H1 (cell line): ENCODE results near the gene NUDT3. TPM values are rescaled to one million over a fixed set of nuclear protein-coding genes. Genes with fewer than 3 reads are reported as not detected.
"Not testable (repeated sequence)": the region's sequence is repeated elsewhere in the genome, so short reads cannot be mapped to it uniquely, and the experiment has no call there.

Experiments used
- CTCF ChIA-PET: fragments of 300-600 bp; sonication (Branson Sonifier 250); formaldehyde crosslinking; loops from one replicate; lab custom pipeline; 2021; ENCODE audit not compliant: partially characterized antibody; lab: Charles Lee
- POLR2A ChIA-PET: fragments of 300-600 bp; sonication (Branson Sonifier 250); formaldehyde crosslinking; loops from one replicate; lab custom pipeline; 2021; ENCODE audit warnings: inconsistent platforms; ENCODE audit not compliant: partially characterized antibody; lab: Charles Lee
- DNase-seq, 2 experiments: peaks; one replicate each; pipeline versions ENCODE4 v3.0.0 to v3.0.0-alpha.2; 2010 to 2022; ENCODE audit warnings: low spot score in 2 of 2, low read depth in 1 of 2, mixed read lengths in 1 of 2
- FAIRE-seq: peaks from 2 replicates; lab custom pipeline; 2011; peaks lifted over from hg19 to GRCh38; lab: Jason Lieb, UNC
- H2AFZ ChIP-seq: 2 replicates; pipeline ENCODE4 v1.8.1; 2012; ENCODE audit warnings: low read length, inconsistent platforms
- H2AK5ac ChIP-seq: 2 replicates; pipeline ENCODE4 v1.6.1; 2013; ENCODE audit warnings: low read depth, low read length
- H2BK120ac ChIP-seq: replicated peaks from 2 replicates; pipeline ENCODE3; 2013; ENCODE audit warnings: low read depth, low read length, inconsistent platforms
- H2BK12ac ChIP-seq: 2 replicates; pipeline ENCODE4 v1.6.1; 2013; ENCODE audit warnings: low read depth, low read length
- H2BK15ac ChIP-seq: 2 replicates; pipeline ENCODE4 v1.6.1; 2013; ENCODE audit warnings: low read length
- H2BK20ac ChIP-seq: 2 replicates; pipeline ENCODE4 v1.6.1; 2013; ENCODE audit warnings: low read length
- H2BK5ac ChIP-seq: 2 replicates; pipeline ENCODE4 v1.6.1; 2013; ENCODE audit warnings: low read depth, low read length
- H3K14ac ChIP-seq: 2 replicates; pipeline ENCODE4 v1.6.1; 2013; ENCODE audit warnings: inconsistent platforms; ENCODE audit not compliant: insufficient read length
- H3K18ac ChIP-seq: 2 replicates; pipeline ENCODE4 v1.6.1; 2013; ENCODE audit warnings: low read length; ENCODE audit errors: extremely low read depth
- H3K23ac ChIP-seq: 2 replicates; pipeline ENCODE4 v1.6.1; 2013; ENCODE audit warnings: inconsistent platforms; ENCODE audit not compliant: insufficient read length
- H3K23me2 ChIP-seq: 2 replicates; pipeline ENCODE4 v1.6.1; 2013; ENCODE audit warnings: low read depth, low read length
- H3K27ac ChIP-seq: 2 replicates; pipeline ENCODE4 v1.6.1; 2011; ENCODE audit warnings: low read depth, low read length, inconsistent platforms
- H3K27me3 ChIP-seq, 4 experiments: replicated peaks in 1 of 4; 1 replicate in 1 of 4; 2 replicates in 3 of 4; pipeline versions ENCODE4 v1.6.1 to v1.8.1; 2011 to 2013; ENCODE audit warnings: low read length in 3 of 4, mild to moderate bottlenecking in 3 of 4, inconsistent platforms in 2 of 4, mixed read lengths in 2 of 4, moderate library complexity in 1 of 4; ENCODE audit not compliant: control insufficient read depth in 3 of 4, insufficient read depth in 3 of 4; ENCODE audit errors: extremely low read depth in 1 of 4
- H3K36me3 ChIP-seq, 4 experiments: 2 replicates each; pipeline versions ENCODE4 v1.6.1 to v1.8.1; 2011 to 2013; ENCODE audit warnings: mild to moderate bottlenecking in 4 of 4, low read length in 3 of 4, moderate library complexity in 2 of 4, control low read depth in 1 of 4, inconsistent platforms in 1 of 4; ENCODE audit not compliant: insufficient read depth in 4 of 4, control insufficient read depth in 2 of 4
- H3K4ac ChIP-seq: replicated peaks from 2 replicates; pipeline ENCODE3; 2013; ENCODE audit warnings: low read length, low read depth, mixed read lengths, inconsistent platforms; ENCODE audit not compliant: insufficient read length
- H3K4me1 ChIP-seq, 4 experiments: replicated peaks in 1 of 4; 1 replicate in 1 of 4; 2 replicates in 3 of 4; pipeline versions ENCODE4 v1.6.1 to v1.8.1; 2011 to 2013; ENCODE audit warnings: low read length in 3 of 4, inconsistent platforms in 2 of 4, mixed read lengths in 1 of 4; ENCODE audit not compliant: insufficient read depth in 4 of 4, control insufficient read depth in 3 of 4
- H3K4me2 ChIP-seq, 2 experiments: 2 replicates each; pipeline versions ENCODE4 v1.6.1 to v1.8.1; 2011 to 2013; ENCODE audit warnings: low read depth in 2 of 2, low read length in 2 of 2, control low read depth in 1 of 2, inconsistent platforms in 1 of 2, mild to moderate bottlenecking in 1 of 2; ENCODE audit not compliant: insufficient read depth in 1 of 2
- H3K4me3 ChIP-seq, 4 experiments: fragments of 200-600, 300-600 bp in 1 of 4; sonication (generic), shearing (Covaris generic), sonication (Bioruptor Twin) in 1 of 4; 2 replicates each; pipeline versions ENCODE4 v1.5.1 to v1.8.1; 2011 to 2016; ENCODE audit warnings: low read length in 4 of 4, low read depth in 3 of 4, control low read depth in 2 of 4, inconsistent platforms in 2 of 4, mild to moderate bottlenecking in 2 of 4, mixed read lengths in 1 of 4, moderate library complexity in 1 of 4; ENCODE audit not compliant: insufficient read depth in 2 of 4; ENCODE audit errors: extremely low read depth in 1 of 4
- H3K56ac ChIP-seq: replicated peaks from 2 replicates; pipeline ENCODE3; 2013; ENCODE audit warnings: low read depth, mild to moderate bottlenecking, mixed read lengths, low read length, inconsistent platforms; ENCODE audit not compliant: insufficient read length
- H3K79me1 ChIP-seq: 2 replicates; pipeline ENCODE4 v1.6.1; 2013; ENCODE audit warnings: low read depth, low read length, control low read depth
- H3K79me2 ChIP-seq, 2 experiments: 2 replicates each; pipeline versions ENCODE4 v1.6.1 to v1.8.1; 2012 to 2013; ENCODE audit warnings: low read length in 2 of 2, mild to moderate bottlenecking in 2 of 2, inconsistent platforms in 1 of 2; ENCODE audit not compliant: insufficient read depth in 2 of 2, control insufficient read depth in 1 of 2
- H3K9ac ChIP-seq, 4 experiments: replicated peaks in 1 of 4; 1 replicate in 1 of 4; 2 replicates in 3 of 4; pipeline versions ENCODE4 v1.6.1 to v1.8.1; 2011 to 2013; ENCODE audit warnings: low read depth in 3 of 4, low read length in 3 of 4, control low read depth in 2 of 4, mild to moderate bottlenecking in 2 of 4, moderate library complexity in 2 of 4, inconsistent platforms in 1 of 4; ENCODE audit errors: extremely low read depth in 1 of 4
- H3K9me3 ChIP-seq, 2 experiments: 2 replicates each; pipeline versions ENCODE4 v1.6.1 to v1.8.1; 2012 to 2013; ENCODE audit warnings: mild to moderate bottlenecking in 2 of 2, moderate library complexity in 2 of 2, control low read depth in 1 of 2, inconsistent platforms in 1 of 2, low read depth in 1 of 2, low read length in 1 of 2, mixed read lengths in 1 of 2; ENCODE audit not compliant: insufficient read depth in 2 of 2
- H4K20me1 ChIP-seq, 2 experiments: replicated peaks in 1 of 2; 2 replicates each; pipeline versions ENCODE3 to v1.8.1; 2011 to 2013; ENCODE audit warnings: inconsistent platforms in 2 of 2, low read length in 2 of 2, mild to moderate bottlenecking in 1 of 2; ENCODE audit not compliant: insufficient read depth in 2 of 2, control insufficient read depth in 1 of 2
- H4K5ac ChIP-seq: 2 replicates; pipeline ENCODE4 v1.6.1; 2013; ENCODE audit warnings: low read length, low read depth, mixed read lengths, inconsistent platforms; ENCODE audit not compliant: insufficient read length
- H4K8ac ChIP-seq: 2 replicates; pipeline ENCODE4 v1.8.0; 2013; ENCODE audit warnings: mild to moderate bottlenecking, moderate library complexity, low read length, inconsistent platforms; ENCODE audit not compliant: insufficient read depth; ENCODE audit errors: extremely low read depth
- H4K91ac ChIP-seq: replicated peaks from 2 replicates; pipeline ENCODE3; 2013; ENCODE audit warnings: low read length, mixed read lengths, inconsistent platforms; ENCODE audit not compliant: insufficient read length
- WGBS, 2 experiments: shearing (Covaris generic) in 1 of 2; methylation state at CpG; one replicate each; pipeline versions ENCODE4 v1.1.6 to v1.1.7; 2013 to 2015; ENCODE audit warnings: low lambda C conversion rate in 2 of 2, mixed read lengths in 2 of 2, inconsistent platforms in 1 of 2, low coverage in 1 of 2, missing lambda C conversion rate in 1 of 2; ENCODE audit not compliant: insufficient replicate concordance in 2 of 2, insufficient coverage in 1 of 2, insufficient read length in 1 of 2; ENCODE audit errors: extremely low coverage in 1 of 2, missing lambda C conversion rate in 1 of 2; 5-methylcytosine and 5-hydroxymethylcytosine counted together
- polyA plus RNA-seq, 7 experiments: library from polyadenylated mRNA; depleted of rRNA in 3 of 7; stranded (reverse) in 5 of 7; unstranded in 2 of 7; fragments of >200 nt in 5 of 7; fragments of 200-250 nt in 2 of 7; gene quantifications; 1 replicate in 5 of 7; 2 replicates in 1 of 7; 4 replicates in 1 of 7; pipeline versions ENCODE4 v1.2.1 to v1.2.3, GENCODE V29; 2011 to 2013; ENCODE audit warnings: missing spikeins in 2 of 7, mixed read lengths in 2 of 7
- total RNA-seq: library from RNA; stranded (reverse); fragmentation: NEBNext Ultra II Directional; extraction: Animal tissue kit (Norgen Biotek cat#: 25700); gene quantifications from 2 replicates; pipeline ENCODE4 v1.2.1, GENCODE V29; 2021

NUDT3 gene
- total and polyA plus RNA-seq, 2 of the 8 experiments (the other 6 are each of a cell fraction or from before 2014, with no cell fraction given): 14.1 to 36.9 TPM

GRCh38 chr6:34377571-34377970, 14.9 kb downstream of the NUDT3 start:
- H3K4me3 ChIP-seq, H3K4ac ChIP-seq, H2BK5ac ChIP-seq, H3K36me3 ChIP-seq, CTCF ChIA-PET, H2BK20ac ChIP-seq, H2AK5ac ChIP-seq, H2BK120ac ChIP-seq, H3K27ac ChIP-seq, H3K27me3 ChIP-seq, DNase-seq, POLR2A ChIA-PET, H2AFZ ChIP-seq, H4K91ac ChIP-seq, H2BK15ac ChIP-seq, H3K4me2 ChIP-seq, H4K8ac ChIP-seq, H3K9me3 ChIP-seq, H2BK12ac ChIP-seq, H3K56ac ChIP-seq, H3K18ac ChIP-seq, H3K23ac ChIP-seq, H3K4me1 ChIP-seq, H3K9ac ChIP-seq, H4K5ac ChIP-seq, FAIRE-seq, H3K14ac ChIP-seq, H3K23me2 ChIP-seq: not testable (repeated sequence)
- peaks cover 0 to 15% of the 10 kb centered on the region in 2 experiments for H4K20me1 ChIP-seq
- H3K79me1 ChIP-seq: peaks cover 15% of the 10 kb centered on the region
- peaks cover 0 to 85% of the 10 kb centered on the region in 2 experiments; a peak in 2 of 4 replicates for H3K79me2 ChIP-seq
- 81% methylated on average over 5 of the region's 5 CpGs; no CpG with 5 or more reads in 1 of the 2 experiments for WGBS, 2 experiments
